Keratinocyte (primary cell): ENCODE measurements around the gene VPS13D. TPM values are rescaled to one million over a fixed set of nuclear protein-coding genes. Genes with fewer than 3 reads are reported as not detected.

Source experiments
- DNase-seq: peaks from one replicate; pipeline ENCODE4 v3.0.0-alpha.2; 2011; ENCODE audit warnings: low read depth, missing footprints, low spot score
- FAIRE-seq: peaks from 2 replicates; lab custom pipeline; 2011; peaks lifted over from hg19 to GRCh38; lab: Jason Lieb, UNC
- H2AFZ ChIP-seq: 2 replicates; pipeline ENCODE4 v1.6.0; 2012; ENCODE audit warnings: low read length, control low read depth, inconsistent platforms; ENCODE audit not compliant: control insufficient read depth
- H3K27ac ChIP-seq: 2 replicates; pipeline ENCODE4 v1.5.1; 2011; ENCODE audit warnings: low read length; ENCODE audit not compliant: control insufficient read depth, insufficient read depth
- H3K27me3 ChIP-seq: 3 replicates; pipeline ENCODE4 v1.6.0; 2011; ENCODE audit warnings: low read length; ENCODE audit not compliant: control insufficient read depth, insufficient read depth; ENCODE audit errors: extremely low read depth
- H3K36me3 ChIP-seq, 2 experiments: 2 replicates in 1 of 2; 3 replicates in 1 of 2; pipeline ENCODE4 v1.5.1; 2011; ENCODE audit warnings: low read length in 2 of 2, mild to moderate bottlenecking in 1 of 2; ENCODE audit not compliant: control insufficient read depth in 2 of 2, insufficient read depth in 2 of 2; ENCODE audit errors: extremely low read depth in 1 of 2
- H3K4me1 ChIP-seq: 3 replicates; pipeline ENCODE4 v1.5.1; 2011; ENCODE audit warnings: low read length; ENCODE audit not compliant: control insufficient read depth, insufficient read depth; ENCODE audit errors: extremely low read depth
- H3K4me2 ChIP-seq: 3 replicates; pipeline ENCODE4 v1.6.0; 2011; ENCODE audit warnings: low read depth, low read length; ENCODE audit not compliant: control insufficient read depth, insufficient read depth; ENCODE audit errors: extremely low read depth
- H3K4me3 ChIP-seq, 3 experiments: fragments of 200-600 bp in 1 of 3; sonication (generic) in 1 of 3; 2 replicates in 2 of 3; 3 replicates in 1 of 3; pipeline ENCODE4 v1.5.1; 2011 to 2016; ENCODE audit warnings: low read length in 3 of 3, mild to moderate bottlenecking in 3 of 3, control low read depth in 2 of 3, inconsistent platforms in 1 of 3, low read depth in 1 of 3, mixed read lengths in 1 of 3, mixed run types in 1 of 3, moderate library complexity in 1 of 3; ENCODE audit not compliant: control insufficient read depth in 2 of 3, insufficient read depth in 2 of 3; ENCODE audit errors: extremely low read depth in 1 of 3
- H3K79me2 ChIP-seq: 2 replicates; pipeline ENCODE4 v1.6.0; 2012; ENCODE audit warnings: low read length; ENCODE audit not compliant: control insufficient read depth, insufficient read depth
- H3K9ac ChIP-seq: 3 replicates; pipeline ENCODE4 v1.6.0; 2011; ENCODE audit warnings: low read length; ENCODE audit not compliant: control insufficient read depth, insufficient read depth; ENCODE audit errors: extremely low read depth
- H3K9me1 ChIP-seq: 3 replicates; pipeline ENCODE4 v1.6.0; 2011; ENCODE audit warnings: low read length; ENCODE audit not compliant: control insufficient read depth, insufficient read depth; ENCODE audit errors: extremely low read depth
- H3K9me3 ChIP-seq: 2 replicates; pipeline ENCODE4 v1.5.1; 2012; ENCODE audit warnings: low read depth, low read length; ENCODE audit not compliant: control insufficient read depth
- H4K20me1 ChIP-seq: 3 replicates; pipeline ENCODE4 v1.6.0; 2011; ENCODE audit warnings: low read length; ENCODE audit not compliant: control insufficient read depth, insufficient read depth; ENCODE audit errors: extremely low read depth
- CTCF ChIP-seq, 3 experiments: IDR thresholded peaks in 1 of 3; conservative IDR thresholded peaks in 1 of 3; optimal IDR thresholded peaks in 1 of 3; 2 replicates in 2 of 3; 3 replicates in 1 of 3; pipeline versions ENCODE3 to v1.5.1; 2011; ENCODE audit warnings: low read length in 3 of 3, mild to moderate bottlenecking in 3 of 3, moderate library complexity in 2 of 3, control low read depth in 1 of 3, inconsistent platforms in 1 of 3; ENCODE audit not compliant: insufficient read depth in 2 of 3; ENCODE audit errors: extremely low read depth in 1 of 3
- EZH2 ChIP-seq: IDR thresholded peaks from one replicate; pipeline ENCODE4 v1.6.1; 2012; ENCODE audit warnings: inconsistent platforms, mild to moderate bottlenecking, low read length, moderate library complexity
- dilution Hi-C: fragments of 300-500 bp; cut with MboI; formaldehyde crosslinking; loops from one replicate; pipeline ENCODE4 v1.7.0; 2020; ENCODE audit warnings: low sequenced_read_pairs; ENCODE audit not compliant: extremely low pct_ligation_motif_present
- polyA plus RNA-seq, 5 experiments: library from polyadenylated mRNA; depleted of rRNA in 3 of 5; stranded (reverse) in 3 of 5; stranded (forward) in 1 of 5; unstranded in 1 of 5; fragments of >200 nt; gene quantifications; 1 replicate in 1 of 5; 2 replicates in 3 of 5; 3 replicates in 1 of 5; pipeline versions ENCODE4 v1.2.1 to v1.2.3, GENCODE V29; 2011 to 2012; ENCODE audit warnings: missing spikeins in 2 of 5, low read depth in 1 of 5, low replicate concordance in 1 of 5

VPS13D gene
- polyA plus RNA-seq, 1 donor (not counting 4 experiments of a cell fraction or from before 2014, with no cell fraction given), result 19.0 TPM

GRCh38 chr1:12486401-12487005 is 256.7 kb downstream of the VPS13D start:
- H3K79me2 ChIP-seq, result no peaks in the 10 kb centered on the region
- H3K9me1 ChIP-seq, result no peaks in the 10 kb centered on the region
- no peaks in the 10 kb centered on the region for H3K9me3 ChIP-seq
- H4K20me1 ChIP-seq, result no peaks in the 10 kb centered on the region
- peaks cover 9 to 12% of the 10 kb centered on the region in 2 experiments for H3K36me3 ChIP-seq
- no peak overlapping the region for H2AFZ ChIP-seq
- H3K4me1 ChIP-seq, result peaks cover 25% of the 10 kb centered on the region
- no peak overlapping the region for H3K9ac ChIP-seq
- H3K27ac ChIP-seq, result no peak overlapping the region
- no peak overlapping the region for H3K4me3 ChIP-seq
- FAIRE-seq (no peak), DNase-seq (no peak)
- dilution Hi-C loops, result no loop called here
- H3K4me2 ChIP-seq, result no peak overlapping the region
- TF ChIP-seq EZH2 (no peak), CTCF (optimal IDR thresholded peaks at IDR 0.05 in 1 of 3, IDR thresholded peaks at IDR 0.05 in 1 of 3, conservative IDR thresholded peaks at IDR 0.05 in 1 of 3; ENCODE audit: extremely low read depth in 1 of 3, insufficient read depth in 2 of 3, low read length in 3 of 3) (no peak)
- no peaks in the 10 kb centered on the region for H3K27me3 ChIP-seq

- Histone ChIP-seq H3K9ac (no peak overlapping the region), H3K27ac (no peak overlapping the region), H3K4me3 (no peak overlapping the region), H3K79me2 (no peaks in the 10 kb centered on the region), H2AFZ (no peak overlapping the region), H3K4me2 (no peak overlapping the region), H3K4me1 (peaks cover 18% of the 10 kb centered on the region), H3K9me1 (no peaks in the 10 kb centered on the region), H3K27me3 (no peaks in the 10 kb centered on the region), H4K20me1 (no peaks in the 10 kb centered on the region), H3K36me3 (peaks cover 6 to 9% of the 10 kb centered on the region in 2 experiments), H3K9me3 (no peaks in the 10 kb centered on the region)
- TF ChIP-seq CTCF (optimal IDR thresholded peaks at IDR 0.05 in 1 of 3, IDR thresholded peaks at IDR 0.05 in 1 of 3, conservative IDR thresholded peaks at IDR 0.05 in 1 of 3; ENCODE audit: extremely low read depth in 1 of 3, insufficient read depth in 2 of 3, low read length in 3 of 3) (no peak), EZH2 (no peak)
- dilution Hi-C loops, result no loop called here
- DNase-seq (no peak), FAIRE-seq (no peak)
Measured at GRCh38 chr1:12487520-12487919, 257.7 kb downstream of the VPS13D start.
